DOHH2 (cell line): Measurements from ENCODE around the gene GAR1.
"Not testable (repeated sequence)": the region's sequence is repeated elsewhere in the genome, so short reads cannot be mapped to it uniquely, and the experiment has no call there.

Source experiments
- EZH2phosphoT487 ChIP-seq: fragments of 200-600 bp; sonication (generic); IDR thresholded peaks from 2 replicates; pipeline ENCODE4 v1.6.1; 2017; ENCODE audit warnings: borderline replicate concordance, mild to moderate bottlenecking, antibody characterized with exemption, low read length, moderate library complexity, mixed read lengths
- TF ChIP-seq, protein P1 (sequence below): fragments of 200-600 bp; sonication (generic); IDR thresholded peaks from one replicate; pipeline ENCODE4 v1.5.1; 2014; ENCODE audit warnings: antibody characterized with exemption, mild to moderate bottlenecking, low read depth, low read length; ENCODE audit not compliant: poor library complexity, severe bottlenecking

GRCh38 chr4:109859426-109860300 is 44.1 kb downstream of the GAR1 start:
- TF ChIP-seq, protein P1, sequence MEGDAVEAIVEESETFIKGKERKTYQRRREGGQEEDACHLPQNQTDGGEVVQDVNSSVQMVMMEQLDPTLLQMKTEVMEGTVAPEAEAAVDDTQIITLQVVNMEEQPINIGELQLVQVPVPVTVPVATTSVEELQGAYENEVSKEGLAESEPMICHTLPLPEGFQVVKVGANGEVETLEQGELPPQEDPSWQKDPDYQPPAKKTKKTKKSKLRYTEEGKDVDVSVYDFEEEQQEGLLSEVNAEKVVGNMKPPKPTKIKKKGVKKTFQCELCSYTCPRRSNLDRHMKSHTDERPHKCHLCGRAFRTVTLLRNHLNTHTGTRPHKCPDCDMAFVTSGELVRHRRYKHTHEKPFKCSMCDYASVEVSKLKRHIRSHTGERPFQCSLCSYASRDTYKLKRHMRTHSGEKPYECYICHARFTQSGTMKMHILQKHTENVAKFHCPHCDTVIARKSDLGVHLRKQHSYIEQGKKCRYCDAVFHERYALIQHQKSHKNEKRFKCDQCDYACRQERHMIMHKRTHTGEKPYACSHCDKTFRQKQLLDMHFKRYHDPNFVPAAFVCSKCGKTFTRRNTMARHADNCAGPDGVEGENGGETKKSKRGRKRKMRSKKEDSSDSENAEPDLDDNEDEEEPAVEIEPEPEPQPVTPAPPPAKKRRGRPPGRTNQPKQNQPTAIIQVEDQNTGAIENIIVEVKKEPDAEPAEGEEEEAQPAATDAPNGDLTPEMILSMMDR: not testable (repeated sequence)
- not testable (repeated sequence) for TF ChIP-seq EZH2phosphoT487
